SIG-M5 treated with dmso at 0.1 percent for 504 hours (cell line): ENCODE data around the gene TNFRSF18.
A peak's percentile ranks its signal among the peaks of the same experiment; 100 is the strongest.

Experiments used
- DNase-seq: peaks from one replicate; lab custom pipeline; 2025; ENCODE audit not compliant: unreplicated experiment; lab: John Stamatoyannopoulos, UW

TNFRSF18 gene

DNA sequence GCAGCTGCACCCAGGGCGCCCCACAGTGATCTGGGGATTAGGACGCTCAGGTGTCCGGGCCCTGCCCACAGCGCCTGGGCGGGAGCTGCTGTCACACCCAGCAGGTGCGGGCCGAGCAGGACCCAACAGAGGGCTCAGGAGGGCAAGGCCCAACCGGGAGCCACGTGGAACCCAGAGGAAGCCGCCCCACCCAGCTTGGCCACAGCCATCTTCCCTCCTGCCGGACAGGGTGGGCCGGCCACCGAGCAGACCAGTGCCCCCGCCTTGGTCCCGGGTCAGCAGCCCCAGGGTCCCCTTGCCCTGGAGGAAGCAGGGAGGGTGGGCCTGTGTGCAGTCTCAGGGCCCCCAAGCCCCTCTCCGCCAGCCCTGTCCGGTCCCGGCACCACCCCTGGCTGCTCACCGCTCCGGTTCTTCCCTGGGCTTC, 39.0 kb downstream of the TNFRSF18 start:
- no peak for DNase-seq

DNA sequence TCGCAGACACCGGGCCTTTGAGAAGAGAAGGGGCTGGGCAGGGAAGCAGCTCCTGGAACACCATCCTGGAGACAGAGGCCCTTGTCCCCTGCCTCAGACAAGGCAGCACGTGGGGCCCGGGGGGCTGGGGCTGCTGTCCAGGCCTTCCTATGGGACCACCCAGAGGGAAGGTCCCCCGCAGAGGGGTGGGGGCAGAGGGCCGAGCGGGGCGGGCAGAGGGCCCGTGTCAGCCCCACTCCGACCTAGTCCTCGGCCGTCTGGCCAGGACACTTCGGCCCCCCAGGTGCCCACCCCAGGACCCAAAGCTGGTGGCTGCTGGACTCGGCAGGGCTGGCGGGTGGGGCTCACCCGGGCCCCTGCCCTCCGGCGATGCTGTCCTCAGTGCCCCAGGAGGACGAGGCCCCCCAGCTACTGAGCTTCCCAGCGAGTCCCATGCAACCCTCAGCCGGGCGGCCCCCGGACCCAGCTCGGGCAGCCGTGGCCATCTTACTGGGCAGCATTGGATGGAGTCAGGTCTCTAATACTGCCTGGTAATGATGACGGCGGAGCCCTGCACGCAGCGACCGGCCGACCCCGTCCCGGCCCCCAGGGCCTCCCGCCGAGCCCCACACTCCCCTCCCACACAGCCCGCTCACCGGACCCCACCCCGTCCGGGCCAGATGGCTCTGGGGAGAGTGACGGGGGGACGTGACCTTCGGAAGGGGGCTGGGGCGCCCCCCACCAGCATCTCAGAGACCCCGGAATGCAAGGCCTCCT, 39.6 kb downstream of the TNFRSF18 start:
- DNase-seq, result no peak

DNA sequence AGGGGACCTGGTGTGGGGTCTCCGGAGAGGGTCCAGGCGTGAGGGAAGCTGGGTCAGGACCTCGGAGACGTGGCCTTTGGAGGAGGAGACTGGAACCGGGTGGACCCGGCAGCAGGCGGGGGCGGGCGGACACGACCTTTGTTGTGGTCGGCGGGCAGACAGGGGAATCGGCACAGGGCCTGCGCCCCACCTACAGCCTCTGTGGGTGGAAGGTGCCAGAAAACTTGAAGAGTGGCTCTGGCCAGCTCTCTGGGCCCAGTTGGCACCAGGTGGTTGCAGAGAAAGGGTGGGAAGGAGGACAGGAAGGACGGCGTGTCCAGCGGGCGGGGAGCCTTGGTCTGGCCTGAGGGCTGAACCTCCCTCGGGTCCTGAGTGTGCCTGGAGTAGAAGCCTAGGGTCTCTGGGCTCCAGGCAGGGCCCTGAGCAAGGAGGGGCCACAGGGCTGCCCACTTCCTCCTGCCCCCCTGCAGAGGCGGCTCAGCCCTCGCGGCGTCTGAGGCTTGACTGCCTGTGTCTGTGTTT, 40.4 kb downstream of the TNFRSF18 start:
- no peak for DNase-seq

DNA sequence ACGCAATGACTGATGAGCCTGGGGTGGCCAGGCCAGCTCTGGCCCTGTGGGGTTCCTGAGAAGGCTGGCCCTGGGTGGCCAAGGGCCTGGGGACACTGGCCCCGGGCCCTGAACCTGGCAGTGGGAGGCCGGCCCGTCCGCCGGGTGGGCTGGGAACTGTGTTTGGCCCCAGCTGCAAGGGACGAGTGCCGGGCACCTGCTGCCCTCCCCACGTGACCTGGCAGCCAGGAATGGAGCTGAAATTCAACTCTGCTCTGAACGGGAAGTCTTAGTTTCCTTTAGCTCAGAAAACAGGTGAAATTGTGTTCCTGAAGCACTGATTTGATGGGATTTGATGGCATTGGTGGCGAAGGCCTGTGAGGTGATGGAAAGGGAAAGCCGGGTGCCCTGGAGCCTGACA, 40.9 kb downstream of the TNFRSF18 start:
- no peak for DNase-seq

DNA sequence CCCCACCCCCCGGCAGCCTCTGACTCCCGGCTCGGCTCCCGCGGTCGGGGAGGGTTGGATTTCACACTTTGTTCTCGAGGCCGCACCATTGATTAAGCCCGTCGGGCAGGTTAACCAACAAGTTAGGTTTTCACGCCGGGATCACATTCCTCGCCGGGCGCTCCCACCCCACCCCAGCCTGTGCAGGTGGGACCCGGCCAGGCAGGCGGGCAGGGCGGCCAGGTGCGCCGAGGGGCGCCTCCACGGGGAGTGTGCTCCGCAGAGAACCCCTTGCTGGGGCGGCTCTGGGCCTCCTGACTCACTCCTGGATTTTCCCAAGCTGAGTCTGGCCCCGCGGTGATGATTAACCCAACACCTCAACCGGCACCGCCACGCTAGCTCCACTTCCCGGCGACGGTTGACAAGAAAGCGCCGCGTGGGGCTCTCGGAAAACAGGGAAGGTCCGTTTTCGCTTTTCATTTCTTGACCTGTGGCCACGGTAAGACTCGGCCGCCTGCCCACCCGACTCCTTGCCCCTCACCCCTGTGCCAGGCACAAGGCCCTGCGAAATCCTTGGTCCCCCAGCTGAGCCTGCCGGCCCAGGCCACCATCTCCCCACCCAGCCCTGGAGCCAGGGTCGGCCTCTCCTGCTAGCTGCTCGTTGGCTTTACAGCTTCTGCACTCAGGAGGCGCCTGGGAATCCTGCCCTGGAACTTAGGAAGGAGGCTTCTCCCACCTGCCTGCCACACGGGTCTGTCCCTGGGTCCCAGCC, 41.5 kb downstream of the TNFRSF18 start:
- no peak for DNase-seq

DNA sequence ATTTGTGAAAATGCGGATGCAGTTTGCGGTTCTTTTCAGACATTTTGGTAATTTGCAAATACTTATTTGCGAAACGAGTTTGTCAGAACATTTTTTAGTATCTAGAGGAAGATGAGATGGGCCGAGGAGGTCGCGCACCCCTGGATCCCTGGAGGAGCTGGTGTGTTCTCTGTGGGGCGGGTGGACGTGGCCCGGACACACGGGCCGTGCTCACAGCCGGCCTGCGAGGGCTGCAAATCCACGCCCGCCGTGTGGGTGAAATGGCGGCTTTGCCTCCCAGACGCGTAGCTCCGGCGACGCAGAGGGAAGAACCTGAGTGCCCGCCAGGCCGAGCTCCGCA, 42.1 kb downstream of the TNFRSF18 start:
- no peak for DNase-seq

DNA sequence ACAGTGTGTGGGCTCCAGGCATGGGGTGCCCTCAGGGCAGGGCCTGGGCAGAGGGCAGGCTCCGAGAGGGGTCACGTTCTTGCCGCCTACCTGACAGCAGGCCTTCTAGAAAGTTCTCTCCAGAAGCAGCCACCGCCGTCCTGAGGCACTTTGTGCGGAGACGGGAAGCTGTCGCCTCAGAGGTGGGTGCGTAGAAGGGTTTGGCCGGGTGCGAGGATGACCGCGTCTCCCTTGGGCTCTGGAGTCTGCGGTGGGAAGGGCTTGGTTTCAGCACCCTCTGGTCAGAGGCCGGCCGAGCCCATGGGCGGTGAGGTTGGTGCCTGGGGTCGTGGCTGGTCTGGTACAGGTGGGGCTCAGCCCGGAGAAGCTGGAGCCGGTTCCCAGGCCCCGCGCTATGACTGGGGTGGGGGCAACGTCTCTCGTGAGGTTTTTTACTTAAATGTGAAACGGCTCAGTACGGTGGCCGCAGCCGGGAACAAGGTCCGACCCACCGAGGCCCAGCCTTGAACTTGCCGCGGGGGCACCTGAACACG, 42.8 kb downstream of the TNFRSF18 start:
- no peak for DNase-seq

DNA sequence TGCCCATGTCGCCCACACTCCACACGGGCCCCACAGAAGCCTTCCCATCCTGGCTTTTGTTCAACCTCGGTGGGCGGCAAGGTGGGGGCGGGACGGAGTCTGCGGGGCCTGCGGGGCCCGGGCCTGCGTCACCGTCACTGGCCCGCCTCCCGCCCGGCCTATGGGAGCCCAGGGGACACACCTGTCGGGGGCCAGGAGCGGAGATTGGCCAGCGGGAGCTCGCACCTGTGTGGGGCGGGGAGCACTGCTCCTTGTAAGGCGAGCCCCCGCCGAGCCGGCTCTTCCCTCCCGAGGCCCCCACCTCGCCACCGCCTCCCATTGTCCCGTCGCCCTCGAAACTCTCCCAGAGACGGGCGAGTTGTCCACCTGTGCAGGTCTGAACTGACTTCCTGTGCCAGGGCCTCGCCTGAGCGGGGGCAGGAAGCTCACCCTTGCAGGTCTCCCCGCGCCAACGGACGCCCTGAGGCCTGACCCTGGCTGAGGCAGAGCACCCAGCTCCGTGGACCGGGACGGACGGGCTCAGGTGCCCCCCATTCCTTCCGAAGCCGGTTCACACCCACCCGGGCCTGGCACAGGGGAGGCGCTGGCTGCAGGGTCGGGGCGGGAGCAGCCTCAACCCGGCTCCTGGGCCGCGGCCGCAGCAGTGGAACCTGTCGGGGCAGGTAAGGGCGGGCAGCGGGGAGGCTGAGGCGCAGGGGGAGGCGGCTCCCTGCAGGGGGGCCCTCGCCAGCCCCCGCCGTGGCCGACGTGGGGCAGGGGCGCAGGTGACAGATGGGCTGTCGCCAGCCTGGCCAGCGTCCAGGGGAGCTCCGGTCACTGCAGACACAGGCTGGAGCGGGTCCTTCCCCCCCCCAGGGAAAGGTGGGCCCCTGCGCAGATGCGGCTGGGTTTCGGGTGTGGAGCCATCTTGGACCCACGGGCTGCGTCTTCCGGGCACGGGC, 43.5 kb downstream of the TNFRSF18 start:
- no peak for DNase-seq

DNA sequence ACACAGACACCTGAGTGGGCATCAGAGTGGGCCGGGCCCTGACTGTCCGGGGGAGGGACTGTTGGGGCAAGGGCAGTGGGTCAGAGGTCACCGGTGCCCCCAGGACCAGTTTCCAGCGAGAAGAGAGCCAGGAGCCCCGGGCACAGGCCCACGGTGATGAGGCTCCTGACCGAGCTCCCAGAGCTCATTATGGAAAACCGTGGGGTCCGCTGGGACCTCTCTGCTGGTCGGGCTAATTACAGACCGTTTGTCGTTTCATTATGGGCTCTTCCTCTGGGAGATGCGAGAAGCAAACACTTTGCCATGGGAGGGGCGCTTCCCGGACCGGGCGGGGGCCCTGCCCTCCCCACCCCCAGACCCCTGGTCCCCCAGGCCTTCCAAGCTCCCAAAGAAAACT, 44.7 kb downstream of the TNFRSF18 start:
- no peak for DNase-seq

DNA sequence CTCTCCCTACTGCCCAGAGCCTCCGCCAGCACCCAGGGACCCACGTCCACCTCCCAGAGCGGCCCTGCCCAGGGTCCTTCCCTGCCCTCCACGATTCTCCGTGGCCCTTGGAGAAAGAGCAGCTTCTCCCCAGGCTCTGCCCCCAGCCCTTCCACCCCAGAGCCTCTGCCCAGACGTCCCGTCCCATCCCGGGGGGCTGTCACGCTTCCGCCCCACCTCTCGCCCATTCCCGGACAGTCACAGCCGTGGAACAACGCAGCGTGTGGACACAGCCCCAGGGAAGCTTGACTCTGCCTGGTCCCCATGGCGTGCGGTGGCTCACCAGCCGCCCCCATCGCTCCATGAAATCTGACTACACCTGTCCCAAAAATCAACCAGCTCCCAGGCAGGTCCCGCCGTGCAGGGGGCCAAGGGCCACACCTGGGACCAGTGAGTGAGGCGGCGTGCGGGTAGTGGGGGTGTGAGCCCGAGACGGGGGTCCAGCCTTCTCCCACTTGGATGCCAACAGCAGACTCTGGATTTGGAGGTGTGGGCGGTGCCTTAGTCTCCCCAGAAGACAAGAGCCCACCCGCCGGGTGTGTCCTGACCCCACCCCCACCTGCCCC, 45.2 kb downstream of the TNFRSF18 start:
- no peak for DNase-seq

DNA sequence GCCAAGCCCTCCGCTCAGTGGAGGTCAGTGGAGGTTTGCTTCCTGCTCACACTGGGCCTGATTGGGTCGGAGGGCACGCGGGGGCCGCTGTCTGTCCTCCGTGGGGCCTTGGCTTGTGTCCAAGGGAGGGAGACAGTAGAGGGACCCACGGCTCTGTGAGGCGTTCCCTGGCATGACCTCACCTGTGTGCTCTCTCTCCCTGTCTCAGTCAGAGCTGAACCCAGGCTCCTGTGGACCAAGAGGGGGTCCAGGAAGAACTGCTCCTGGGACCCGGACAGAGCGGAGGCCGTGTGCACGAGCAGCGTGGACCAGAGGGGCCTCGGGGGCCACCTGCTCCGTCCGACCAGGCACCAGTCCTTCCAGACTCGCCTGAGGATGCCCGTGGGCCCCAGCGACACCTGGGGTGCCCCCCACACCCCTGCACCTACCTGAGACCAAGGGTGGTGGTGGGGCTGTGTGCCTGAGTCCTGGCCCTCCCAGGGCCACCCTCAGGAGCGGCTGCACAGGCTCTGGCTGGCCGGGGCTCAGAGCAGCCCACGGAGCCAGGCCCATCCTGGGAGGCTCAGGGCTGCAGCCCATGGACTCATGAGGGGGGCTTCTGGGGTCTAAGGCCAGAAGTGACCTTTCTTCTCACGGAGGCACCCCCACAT, 46.0 kb downstream of the TNFRSF18 start:
- DNase-seq, result no peak

DNA sequence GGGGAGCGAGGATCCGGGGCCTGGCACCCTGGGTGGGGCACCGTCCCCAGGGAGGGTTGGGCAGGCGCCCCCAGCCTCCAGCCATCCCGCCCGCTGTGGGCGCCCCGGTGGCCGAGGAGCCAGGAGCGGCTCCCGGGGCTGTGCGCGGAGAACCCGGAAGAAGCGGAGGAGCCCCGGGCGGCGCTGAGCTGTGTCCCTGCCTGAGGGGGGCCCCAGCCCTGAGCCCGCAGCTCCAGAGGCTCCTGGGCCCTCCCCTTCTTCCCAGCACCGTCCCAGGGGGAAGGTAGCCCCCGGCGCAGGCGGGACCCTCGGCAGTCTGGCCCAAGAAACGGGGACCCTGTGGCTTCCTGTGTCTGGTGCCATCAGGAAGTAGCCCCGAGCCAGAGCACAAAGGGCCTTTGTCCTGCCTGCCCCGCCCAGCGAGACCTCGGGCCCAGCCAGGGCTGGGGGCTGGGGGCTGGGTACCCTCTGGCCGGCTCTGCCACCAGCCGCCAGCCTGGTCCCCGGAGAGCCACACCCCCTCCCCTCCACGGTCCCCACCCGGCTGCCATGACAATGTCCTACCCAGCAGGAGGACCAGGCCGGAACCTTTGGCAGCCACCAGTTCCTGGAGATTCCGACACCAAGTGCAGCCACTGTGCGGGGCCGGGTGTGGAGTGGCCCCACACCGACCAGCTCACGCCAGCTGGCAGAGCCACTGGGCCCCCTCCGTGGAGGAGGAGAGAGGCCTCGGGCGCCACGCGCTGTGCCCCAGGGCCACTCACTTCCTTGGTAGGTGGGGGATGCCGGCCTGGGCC, 48.3 kb downstream of the TNFRSF18 start:
- DNase-seq, result no peak

DNA sequence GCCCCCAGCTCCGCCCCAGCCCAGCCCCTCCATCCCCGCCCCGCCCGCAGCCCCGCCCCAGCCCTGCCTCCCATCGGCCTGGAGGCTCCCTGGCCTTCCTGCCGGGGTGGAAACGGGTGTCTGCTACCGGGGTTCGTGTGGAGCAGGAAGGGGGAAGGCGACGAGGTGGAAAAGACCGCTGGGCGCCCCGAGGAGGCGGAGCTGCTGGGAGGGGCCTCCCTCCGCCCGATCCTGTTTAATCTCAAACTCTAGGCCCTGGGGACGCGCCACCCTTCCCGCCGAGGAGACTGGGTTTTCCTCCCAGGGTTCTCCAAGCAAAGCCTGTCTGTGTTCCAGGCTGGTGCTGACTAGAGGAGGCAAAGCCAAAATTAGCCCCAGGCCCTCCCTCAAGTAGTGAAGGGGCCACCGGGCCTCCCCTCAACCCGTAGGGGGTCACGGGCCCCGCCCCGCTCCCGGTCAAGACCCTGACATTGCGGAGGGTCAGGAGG, 48.9 kb downstream of the TNFRSF18 start:
- DNase-seq, result peak; percentile 65

DNA sequence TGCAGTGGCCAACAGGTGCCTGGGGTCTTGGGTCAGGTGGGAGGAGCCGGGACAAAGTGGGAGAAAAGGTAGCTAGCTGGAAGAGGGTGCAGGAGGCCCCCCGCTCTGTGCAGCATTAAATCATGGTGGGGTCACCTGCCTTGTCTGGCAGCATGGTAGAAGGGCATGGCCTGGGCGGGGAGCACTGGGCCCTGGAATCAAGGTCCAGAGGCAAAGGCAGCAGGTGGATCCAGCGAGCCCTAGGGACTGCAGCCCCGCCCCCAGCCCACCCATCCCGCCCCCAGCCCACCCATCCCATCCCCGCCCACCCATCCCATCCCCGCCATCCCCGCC, 49.4 kb downstream of the TNFRSF18 start:
- DNase-seq, result no peak

DNA sequence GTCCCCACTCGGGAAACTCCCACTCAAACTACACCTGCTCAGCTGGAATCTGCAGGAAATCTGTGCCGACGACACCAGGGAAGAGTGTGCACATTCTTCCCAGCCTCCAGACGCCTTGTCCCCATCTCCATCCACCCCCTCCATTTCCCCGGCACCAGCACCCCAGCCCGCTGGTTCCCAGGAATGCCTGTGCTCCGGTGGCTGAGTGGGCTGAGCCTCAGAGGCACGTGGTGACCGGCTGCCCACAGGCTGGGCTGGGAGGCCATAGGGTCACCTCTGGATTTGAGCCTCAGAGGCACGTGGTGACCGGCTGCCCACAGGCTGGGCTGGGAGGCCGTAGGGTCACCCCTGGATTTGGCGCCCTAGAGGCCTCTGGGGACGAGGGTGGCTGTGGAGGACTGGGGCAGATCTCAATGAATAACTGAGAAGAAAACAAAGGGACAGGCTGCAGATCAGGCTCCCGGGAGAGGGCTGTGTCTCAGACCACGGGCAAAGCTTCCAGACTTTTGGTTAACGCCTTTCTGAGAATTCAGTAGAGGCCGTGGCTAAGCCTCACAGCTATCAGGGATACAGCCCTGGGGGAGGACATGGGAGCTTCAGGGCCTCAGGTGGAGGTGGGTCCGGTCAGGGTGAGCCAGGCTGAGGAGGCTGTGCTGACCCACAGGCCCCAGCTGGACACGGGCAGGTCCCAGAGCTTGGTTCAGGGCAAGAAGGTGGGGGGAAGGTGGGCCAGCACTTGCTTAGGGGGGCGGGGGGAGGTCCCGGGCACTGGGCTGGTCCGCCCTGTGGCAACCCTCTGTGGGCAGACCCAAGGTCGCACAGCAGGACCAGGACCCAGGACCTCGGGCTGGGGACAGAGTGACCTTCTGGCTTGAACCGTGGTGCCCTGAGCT, 50.0 kb downstream of the TNFRSF18 start:
- no peak for DNase-seq

DNA sequence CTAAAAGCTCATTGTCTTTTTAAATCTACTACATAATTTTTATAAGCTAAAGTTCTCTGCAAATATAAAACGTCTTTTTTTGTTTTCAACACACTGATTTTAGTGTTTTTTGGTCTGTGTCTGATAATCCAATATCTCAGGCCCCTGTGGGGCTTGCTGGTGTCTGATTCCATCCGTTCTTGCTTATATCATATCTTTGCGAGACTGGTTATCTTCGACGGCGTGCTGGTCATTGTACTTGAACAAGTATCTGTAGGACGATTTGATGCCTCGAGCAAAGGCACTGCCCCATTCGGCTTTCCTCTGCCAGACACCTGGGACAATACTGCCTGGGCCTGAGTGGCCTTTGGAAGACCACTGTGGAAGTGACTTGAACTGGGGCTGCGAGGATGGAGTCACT, 51.1 kb downstream of the TNFRSF18 start:
- DNase-seq, result no peak

DNA sequence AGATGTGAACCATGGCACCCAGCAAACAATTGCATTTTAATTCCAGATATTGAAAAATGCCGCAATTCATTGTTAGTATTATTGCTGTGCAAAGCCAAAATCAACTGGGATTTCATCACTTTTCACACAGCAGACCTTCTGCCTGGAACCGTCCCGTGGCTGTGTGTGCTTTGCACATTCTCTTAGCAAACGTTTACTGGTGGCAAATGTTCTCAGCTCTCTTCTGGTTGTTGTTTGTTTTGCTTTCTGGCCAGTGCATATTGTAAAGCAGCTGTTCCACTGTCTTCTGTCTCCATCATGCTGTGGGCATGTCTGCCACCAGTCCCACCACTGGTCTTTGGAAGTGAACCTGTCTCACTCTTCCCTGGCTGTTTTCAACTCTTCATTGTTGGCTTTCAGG, 52.5 kb downstream of the TNFRSF18 start:
- no peak for DNase-seq
